ENCODE results near the gene RMC1. TPM values are rescaled to one million over a fixed set of nuclear protein-coding genes. Genes with fewer than 3 reads are reported as not detected.

Gene RMC1
- total RNA-seq, 4 donors from 2014 or later, result 17.9 to 34.1 (median 28.9) TPM

DNA sequence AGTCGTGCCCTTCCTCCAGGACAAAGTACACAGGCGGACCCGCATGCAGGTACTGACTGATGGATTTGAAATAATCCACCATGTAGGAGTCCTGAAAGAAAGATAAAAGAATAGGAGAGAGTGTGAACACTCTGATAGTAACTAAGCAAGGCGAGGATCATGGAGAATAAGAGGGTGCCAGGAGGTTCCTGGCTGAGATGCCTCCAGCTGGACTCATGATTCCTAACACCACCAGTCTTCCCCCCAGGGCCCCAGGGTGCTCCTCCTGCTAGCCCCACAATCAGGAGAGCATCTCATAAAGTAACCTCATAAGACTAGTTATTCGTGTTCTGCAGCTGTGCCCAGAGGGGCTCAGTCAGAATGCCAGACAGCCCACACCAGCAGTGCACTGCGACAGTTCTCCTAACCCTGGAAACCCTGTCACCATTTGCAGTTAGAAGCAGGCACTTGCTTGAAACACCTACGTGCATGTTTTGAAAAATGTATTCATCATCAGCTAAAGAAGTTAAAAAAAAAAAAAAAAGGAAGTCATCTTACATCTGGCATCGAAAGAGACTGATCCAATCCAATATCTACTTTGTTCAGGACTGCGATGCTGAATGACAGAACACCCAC is 36.7 kb downstream of the RMC1 start:
- no peaks in the 10 kb centered on the region for H3K27me3 ChIP-seq
- no peaks in the 10 kb centered on the region for H3K9me3 ChIP-seq
- H3K4me3 ChIP-seq, result no peak overlapping the region
- H3K4me1 ChIP-seq, result no peaks in the 10 kb centered on the region
- no peak overlapping the region for H3K27ac ChIP-seq
- TF ChIP-seq, protein P1, sequence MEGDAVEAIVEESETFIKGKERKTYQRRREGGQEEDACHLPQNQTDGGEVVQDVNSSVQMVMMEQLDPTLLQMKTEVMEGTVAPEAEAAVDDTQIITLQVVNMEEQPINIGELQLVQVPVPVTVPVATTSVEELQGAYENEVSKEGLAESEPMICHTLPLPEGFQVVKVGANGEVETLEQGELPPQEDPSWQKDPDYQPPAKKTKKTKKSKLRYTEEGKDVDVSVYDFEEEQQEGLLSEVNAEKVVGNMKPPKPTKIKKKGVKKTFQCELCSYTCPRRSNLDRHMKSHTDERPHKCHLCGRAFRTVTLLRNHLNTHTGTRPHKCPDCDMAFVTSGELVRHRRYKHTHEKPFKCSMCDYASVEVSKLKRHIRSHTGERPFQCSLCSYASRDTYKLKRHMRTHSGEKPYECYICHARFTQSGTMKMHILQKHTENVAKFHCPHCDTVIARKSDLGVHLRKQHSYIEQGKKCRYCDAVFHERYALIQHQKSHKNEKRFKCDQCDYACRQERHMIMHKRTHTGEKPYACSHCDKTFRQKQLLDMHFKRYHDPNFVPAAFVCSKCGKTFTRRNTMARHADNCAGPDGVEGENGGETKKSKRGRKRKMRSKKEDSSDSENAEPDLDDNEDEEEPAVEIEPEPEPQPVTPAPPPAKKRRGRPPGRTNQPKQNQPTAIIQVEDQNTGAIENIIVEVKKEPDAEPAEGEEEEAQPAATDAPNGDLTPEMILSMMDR (IDR thresholded peaks at IDR 0.05), result no peak
- TF ChIP-seq EP300 (IDR thresholded peaks at IDR 0.05), result no peak
- TF ChIP-seq POLR2AphosphoS5 (IDR thresholded peaks at IDR 0.05), result no peak
- no peak for ATAC-seq
- 66 to 73% methylated on average over 3 to 4 of the region's 9 CpGs for WGBS, 2 donors (ENCODE audit: low coverage in 1 of 2)
- peaks cover 0 to 100% of the 10 kb centered on the region in 2 donors for H3K36me3 ChIP-seq

DNA sequence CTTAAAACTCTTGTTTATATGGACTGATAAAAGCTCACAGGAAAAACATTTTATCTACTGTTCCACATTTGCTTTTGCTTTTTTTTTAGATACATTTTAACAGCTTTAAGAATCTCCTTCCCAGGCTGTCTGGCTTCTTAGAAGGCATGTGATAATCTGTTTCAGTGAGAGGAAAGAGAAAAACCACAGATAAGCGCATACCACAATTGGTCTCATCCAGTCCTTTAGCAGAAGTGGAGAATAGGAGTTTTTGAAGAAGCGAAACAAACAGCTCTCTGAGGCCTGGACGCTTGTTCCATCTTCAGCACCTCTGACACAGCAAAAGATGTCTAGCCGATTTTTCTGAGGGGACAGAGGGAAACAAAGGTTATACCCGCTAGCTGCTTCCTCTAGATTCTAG is 37.6 kb downstream of the RMC1 start:
- H3K27ac ChIP-seq, result no peak overlapping the region
- TF ChIP-seq EP300 (IDR thresholded peaks at IDR 0.05), result no peak
- TF ChIP-seq POLR2A (IDR thresholded peaks at IDR 0.05), result no peak
- TF ChIP-seq, protein P1 (IDR thresholded peaks at IDR 0.05), result no peak
- TF ChIP-seq POLR2AphosphoS5 (IDR thresholded peaks at IDR 0.05), result no peak
- peaks cover 0 to 100% of the 10 kb centered on the region in 2 donors for H3K36me3 ChIP-seq
- no peak overlapping the region for H3K4me3 ChIP-seq
- no peaks in the 10 kb centered on the region for H3K27me3 ChIP-seq
- 69 to 92% methylated on average over 5 of the region's 5 CpGs for WGBS, 2 donors (ENCODE audit: low coverage in 1 of 2)
- no peak for ATAC-seq
- H3K4me1 ChIP-seq, result no peaks in the 10 kb centered on the region
- no peaks in the 10 kb centered on the region for H3K9me3 ChIP-seq

DNA sequence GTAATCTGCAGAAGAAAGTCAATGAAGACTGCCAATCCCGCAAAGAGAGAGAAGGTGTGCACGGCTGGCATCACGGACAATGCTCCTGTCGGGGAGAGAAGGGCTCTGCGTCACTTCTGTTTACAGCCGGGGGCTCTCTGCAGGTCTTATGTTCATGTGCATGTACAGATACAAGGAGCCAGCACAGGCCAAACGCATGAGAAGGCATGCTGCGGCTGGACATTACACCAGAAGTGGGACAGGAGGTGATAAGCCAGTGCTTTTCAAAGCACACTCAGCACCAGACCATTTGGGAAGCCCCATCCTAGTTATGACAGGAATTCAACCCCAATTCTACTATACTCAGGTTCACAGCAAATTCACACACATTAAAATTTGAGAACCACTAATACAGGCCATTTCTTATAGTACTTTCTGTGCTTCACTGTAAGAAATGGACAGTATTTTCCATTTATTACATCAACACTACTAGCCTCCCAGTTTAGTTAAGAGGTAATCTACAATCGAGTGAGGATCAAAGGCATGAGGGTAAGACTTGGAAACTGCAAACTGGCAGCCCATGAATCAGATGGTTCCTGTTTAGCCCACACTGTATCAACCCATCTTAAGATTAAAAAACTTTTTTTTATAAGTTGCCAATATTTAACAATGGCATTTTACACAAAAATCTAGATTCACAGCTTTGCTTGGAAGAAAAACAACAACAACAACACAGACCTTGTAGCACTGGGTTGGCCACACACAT is 38.2 kb downstream of the RMC1 start:
- Histone ChIP-seq H3K9me3 (no peaks in the 10 kb centered on the region), H3K36me3 (peaks cover 0 to 99% of the 10 kb centered on the region in 2 donors), H3K27ac (no peak overlapping the region), H3K27me3 (no peaks in the 10 kb centered on the region), H3K4me1 (no peaks in the 10 kb centered on the region), H3K4me3 (no peak overlapping the region)
- no peak for ATAC-seq
- WGBS, 2 donors (ENCODE audit: low coverage in 1 of 2), result 81 to 83% methylated on average over 3 to 9 of the region's 9 CpGs
- TF ChIP-seq, protein P1 (IDR thresholded peaks at IDR 0.05), result no peak
- TF ChIP-seq EP300 (IDR thresholded peaks at IDR 0.05) (no peak), POLR2AphosphoS5 (IDR thresholded peaks at IDR 0.05) (no peak), POLR2A (IDR thresholded peaks at IDR 0.05) (no peak)

DNA sequence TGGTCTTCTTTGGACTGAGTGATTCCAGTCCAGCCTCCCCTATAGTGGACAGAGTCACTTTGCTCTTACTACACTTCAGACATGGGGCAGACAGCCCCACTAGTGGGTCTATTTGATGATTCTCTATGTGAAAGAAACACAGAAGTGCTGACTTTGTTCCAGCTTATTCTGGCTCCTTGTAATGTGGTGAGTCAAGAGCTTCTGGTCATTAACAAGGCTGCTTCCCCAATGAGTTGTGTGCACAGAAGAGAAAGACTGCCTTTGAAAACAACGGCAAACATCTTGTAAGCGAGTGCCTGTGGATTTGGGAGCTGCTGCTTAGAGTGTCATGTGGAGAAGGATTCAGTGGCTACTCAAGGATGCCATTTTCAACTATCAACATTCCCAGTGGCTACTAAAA is 39.1 kb downstream of the RMC1 start:
- no peaks in the 10 kb centered on the region for H3K4me1 ChIP-seq
- ATAC-seq, result no peak
- H3K4me3 ChIP-seq, result no peak overlapping the region
- peaks cover 0 to 99% of the 10 kb centered on the region in 2 donors for H3K36me3 ChIP-seq
- H3K27me3 ChIP-seq, result no peaks in the 10 kb centered on the region
- H3K9me3 ChIP-seq, result no peaks in the 10 kb centered on the region
- TF ChIP-seq POLR2A (IDR thresholded peaks at IDR 0.05), result no peak
- TF ChIP-seq, protein P1 (IDR thresholded peaks at IDR 0.05), result no peak
- no peak for TF ChIP-seq EP300 (IDR thresholded peaks at IDR 0.05)
- no peak for TF ChIP-seq POLR2AphosphoS5 (IDR thresholded peaks at IDR 0.05)
- H3K27ac ChIP-seq, result no peak overlapping the region
- WGBS, 2 donors (ENCODE audit: low coverage in 1 of 2), result 95 to 100% methylated on average over 2 of the region's 2 CpGs
